Stimulated activated naive CD4-positive, alpha-beta T cell treated with Interleukin-2 at 50 U/mL for 16 hours (primary cell): ENCODE measurements around the gene MYO5A.
"Not testable (repeated sequence)": the region's sequence is repeated elsewhere in the genome, so short reads cannot be mapped to it uniquely, and the experiment has no call there.

Experiments
- DNase-seq: peaks from one replicate; lab custom pipeline; 2025; lab: John Stamatoyannopoulos, UW

MYO5A gene

DNA sequence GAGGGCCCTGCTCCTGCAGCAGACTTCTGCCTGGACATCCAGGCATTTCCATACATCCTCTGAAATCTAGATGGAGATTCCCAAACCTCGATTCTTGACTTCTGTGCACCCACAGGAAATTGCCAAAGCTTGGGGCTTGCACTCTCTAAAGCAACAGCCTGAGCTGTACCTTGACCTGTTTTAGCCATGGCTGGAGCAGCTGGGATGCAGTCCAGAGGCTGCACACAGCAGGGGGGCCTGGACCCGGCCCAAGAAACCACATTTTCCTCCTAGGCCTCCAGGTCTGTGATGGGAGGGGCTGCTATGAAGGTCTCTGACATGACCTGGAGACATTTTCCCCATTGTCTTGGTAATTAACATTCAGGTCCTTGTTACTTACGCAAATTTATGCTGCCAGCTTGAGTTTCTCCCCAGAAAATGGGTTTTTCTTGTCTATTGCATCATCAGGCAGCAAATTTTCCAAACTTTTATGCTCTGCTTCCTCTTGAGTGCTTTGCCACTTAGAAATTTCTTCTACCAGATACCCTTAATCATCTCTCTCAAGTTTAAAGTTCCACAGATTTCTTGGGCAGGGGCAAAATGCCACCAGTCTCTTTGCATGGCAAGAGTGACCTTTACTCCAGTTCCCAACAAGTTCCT, 11.8 kb upstream of the MYO5A start:
- no peak for DNase-seq

DNA sequence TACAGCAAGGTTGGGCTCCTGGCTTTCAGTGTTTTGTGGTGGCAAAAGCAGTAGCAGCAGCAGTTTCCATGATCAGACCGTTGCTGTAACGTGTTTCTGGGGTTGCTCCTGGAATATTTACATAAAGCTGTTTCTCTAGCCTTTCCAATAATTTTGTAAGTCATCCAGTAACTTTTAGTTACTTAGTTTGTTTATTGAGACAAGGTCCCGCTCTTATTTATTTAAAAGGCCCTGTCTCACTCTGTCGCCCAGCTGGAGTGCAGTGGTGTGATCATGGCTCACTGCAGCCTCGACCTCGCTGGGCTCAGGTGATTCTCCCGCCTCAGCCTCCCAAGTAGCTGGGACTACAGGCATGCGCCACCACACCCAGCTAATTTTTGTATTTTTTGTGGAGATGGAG, 8.8 kb upstream of the MYO5A start:
- no peak for DNase-seq

DNA sequence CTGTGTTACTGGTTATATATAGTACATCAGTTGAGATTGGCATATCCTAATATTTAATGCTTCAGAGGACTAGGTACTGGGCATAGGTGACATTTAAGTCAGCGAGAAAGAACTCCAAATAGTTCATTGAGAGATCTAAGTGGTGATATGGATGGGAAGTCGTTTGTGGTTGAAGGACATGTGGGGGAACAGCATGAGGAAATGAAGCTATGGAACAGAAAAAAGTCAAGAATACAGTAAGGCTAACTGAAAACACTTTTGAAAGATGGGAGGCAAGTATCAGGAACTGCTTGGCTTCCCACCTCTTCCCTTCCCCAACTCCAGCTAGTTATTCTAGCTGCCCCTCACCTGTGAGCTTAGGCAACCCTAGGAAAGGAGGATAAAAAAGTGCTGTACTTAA, 3.7 kb upstream of the MYO5A start:
- no peak for DNase-seq

DNA sequence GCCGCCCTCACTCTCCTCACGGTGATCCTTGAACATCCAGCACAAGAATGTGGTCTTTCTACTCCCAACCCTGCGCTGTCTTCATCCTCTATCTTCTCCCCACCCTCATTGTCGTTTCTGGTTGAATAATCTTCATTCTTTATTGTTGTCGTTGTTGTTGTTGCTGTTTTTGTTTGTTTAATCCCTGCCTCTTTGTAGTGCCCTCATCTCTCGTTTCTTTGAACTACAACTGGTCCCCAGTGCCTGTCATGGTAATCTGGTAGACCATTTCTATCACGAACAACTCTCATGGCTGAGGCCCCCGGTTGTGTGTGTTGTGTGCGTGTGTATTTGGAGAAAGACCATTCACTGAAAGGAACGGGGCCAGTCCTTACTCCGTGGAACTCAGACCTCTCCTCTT, 1.3 kb upstream of the MYO5A start:
- DNase-seq = no peak

DNA sequence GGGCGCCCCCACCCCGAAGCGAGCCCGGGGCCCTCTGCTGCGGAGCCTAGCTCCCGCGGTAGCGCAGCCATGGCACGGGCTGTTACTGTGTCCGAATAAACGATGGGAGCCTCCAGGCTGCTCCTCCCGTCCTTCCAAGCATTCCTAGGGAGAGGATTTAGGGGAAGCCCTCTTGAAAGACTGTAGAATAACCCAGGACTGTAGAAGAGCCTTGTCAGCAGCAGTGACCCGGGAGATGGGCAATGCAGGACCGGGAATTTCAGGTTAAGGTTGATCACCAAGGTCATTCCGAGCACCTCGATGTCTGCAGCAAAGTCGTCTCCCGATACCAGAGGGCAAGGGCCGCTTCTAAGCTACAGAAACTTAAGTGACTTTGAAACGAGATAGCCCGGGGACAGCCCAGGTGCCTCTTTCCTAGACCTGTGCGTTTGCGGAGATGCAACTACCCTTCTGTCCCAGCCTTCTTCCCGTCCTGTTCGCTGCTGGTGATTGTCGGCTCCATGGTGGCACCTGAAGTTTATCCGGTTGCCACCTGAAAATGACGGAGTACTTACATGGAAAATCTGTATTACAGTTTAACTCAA, 753 bp upstream of the MYO5A start:
- DNase-seq = no peak

DNA sequence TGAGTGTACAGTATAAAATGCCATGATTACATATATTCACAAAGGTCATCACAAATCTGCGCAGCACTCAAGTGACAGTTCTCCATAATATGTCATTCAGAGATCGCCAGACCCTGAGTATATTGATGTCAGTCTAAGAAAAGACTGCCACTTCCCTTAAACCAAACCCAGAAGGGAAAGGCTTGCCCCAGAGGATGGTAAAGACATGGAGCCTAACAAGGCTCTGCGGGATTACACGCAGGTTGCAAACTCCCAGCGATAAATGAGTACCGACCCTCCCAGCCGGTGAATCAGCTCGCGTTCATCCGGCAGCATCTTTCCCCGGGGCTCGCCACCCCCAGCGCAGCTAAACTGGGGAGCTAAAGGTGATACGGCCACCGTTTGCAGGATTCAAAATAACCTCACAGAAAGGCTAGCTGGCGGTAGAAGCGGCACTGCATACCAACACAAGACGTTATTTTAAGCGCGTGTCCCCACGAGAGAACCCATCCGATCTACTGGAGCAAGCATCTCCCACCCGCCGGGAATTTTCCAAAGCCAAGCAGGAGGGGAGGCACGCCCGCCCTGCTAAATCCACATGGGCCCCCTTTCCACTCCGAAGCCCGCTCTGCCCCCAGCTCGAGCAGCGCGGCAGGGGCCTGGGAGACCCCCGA, 643 bp downstream of the MYO5A start:
- peak; percentile 47 for DNase-seq

DNA sequence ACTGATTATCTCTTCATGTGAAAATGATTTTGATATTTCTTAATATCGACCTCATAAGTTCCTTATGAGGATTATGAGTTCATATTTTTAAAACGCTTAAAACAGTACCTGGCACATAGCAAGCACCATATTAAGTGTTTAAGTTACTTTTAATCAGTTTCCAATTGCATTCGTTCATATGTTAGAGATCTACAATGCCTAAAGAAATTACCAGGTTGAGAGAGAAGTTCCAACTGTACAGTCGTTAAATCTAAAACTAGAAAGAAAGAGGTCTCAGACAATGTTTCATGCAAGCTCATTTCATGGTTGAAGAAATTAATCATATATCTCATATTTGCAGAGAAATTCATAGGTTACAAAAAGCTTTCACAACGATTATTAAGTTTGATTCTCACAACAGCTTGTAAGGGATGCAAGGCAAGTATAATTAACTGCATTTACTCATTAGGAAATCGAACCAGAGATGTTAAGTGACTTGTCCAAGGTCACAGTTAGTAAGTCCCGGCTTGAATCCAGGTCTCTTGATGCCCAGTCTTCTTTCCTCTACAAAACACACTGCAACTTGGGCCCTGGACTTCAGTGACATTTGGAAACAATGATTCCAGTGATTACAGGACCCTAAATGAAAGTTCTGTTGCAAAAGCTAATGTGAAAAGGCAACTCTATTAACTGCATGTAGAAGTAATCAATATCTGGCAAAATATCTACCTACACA, 1.3 kb downstream of the MYO5A start:
- no peak for DNase-seq

DNA sequence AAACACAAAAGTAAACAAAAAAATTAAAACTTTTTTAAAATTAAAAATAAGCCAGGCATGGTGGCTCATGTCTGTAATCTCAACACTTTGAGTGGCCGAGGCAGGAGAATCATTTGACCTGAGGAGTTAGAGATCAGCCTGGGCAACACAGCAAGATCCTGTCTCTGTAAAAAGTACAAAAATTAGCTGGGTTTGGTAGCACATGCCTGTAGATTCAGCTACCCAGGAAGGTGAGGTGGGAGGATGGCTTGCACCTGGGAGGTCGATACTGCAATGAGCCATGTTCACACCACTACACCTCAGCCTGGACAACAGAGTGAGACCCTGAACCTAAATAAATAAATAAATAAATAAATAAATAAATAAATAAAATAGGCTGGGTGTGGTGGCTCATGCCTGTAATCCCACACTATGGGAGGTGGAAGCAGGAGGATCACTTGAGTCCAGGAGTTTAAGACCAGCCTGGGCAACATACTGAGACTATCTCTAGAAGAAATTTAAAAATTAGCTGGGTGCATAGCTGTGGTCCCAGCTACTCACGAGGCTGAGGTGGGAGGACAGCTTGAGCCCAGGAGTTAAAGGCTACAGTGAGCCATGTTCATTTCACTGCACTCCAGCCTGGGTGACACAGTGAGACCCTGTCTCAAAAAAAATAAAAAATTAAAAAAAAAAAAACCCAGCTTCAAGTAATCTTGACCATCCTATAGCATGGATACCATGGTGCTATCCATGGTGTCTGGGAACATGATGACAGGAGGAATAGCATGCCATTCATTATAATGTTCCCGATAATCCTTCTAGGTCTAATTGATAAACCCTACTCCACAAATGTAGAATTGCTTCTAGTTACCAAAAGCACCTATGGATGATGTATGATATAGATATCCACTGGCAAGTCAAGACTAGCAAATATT, 4.2 kb downstream of the MYO5A start:
- no peak for DNase-seq

DNA sequence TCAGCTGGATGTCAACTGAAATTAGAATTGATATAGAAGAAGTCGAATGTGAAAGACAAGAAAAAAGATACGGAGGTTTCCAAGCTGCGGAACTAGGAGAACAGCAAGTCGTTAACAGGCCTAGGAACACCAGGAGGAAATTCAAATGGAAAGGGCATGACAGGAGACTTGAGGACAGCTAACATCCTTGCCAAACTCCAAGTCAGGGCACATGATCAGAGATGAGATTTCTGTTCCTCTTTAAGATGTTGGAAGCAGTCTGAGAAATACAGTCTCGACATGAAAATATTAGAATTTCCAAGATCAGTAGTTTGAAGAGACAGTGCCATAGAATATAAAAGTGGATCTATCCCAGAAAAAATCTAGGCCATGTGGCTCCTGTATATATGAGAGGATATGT, 5.0 kb downstream of the MYO5A start:
- DNase-seq = no peak

DNA sequence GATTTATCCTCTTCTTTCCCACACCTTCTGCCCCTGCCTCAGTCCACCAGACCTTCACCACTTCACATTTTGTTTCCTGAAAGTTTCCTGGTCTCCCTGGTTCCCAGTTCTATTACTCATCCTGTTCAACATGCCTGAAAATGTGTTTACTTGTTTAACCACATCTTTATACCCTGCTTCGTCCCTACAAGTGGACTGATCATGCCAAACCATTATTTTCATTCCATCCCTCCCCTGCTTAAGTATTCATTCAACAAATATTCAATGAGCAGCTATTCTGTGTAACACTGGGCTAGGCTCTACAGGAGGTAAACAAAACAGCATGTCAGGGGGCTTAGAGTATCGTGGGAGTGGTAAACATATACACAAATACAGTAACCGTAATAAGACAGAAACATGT, 5.5 kb downstream of the MYO5A start:
- no peak for DNase-seq

DNA sequence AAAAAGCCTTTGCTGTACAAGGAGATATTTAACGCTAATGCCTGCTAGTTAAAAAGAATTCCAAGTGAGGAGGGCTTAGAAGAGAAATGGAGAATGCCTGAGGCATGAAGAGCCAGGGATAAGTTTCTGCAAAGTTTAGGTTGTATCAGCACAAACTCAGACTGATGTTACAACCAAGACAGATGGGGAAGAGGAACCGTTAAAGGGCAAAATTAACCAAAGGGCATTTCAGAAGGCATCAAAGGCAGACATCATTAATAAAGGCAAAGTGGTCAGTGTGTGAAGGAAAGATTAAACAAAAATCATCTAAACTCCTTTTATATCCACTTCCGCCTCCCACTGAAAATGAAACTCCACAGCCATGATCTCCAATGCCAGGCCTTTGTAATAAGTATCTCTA, 7.0 kb downstream of the MYO5A start:
- DNase-seq = no peak

DNA sequence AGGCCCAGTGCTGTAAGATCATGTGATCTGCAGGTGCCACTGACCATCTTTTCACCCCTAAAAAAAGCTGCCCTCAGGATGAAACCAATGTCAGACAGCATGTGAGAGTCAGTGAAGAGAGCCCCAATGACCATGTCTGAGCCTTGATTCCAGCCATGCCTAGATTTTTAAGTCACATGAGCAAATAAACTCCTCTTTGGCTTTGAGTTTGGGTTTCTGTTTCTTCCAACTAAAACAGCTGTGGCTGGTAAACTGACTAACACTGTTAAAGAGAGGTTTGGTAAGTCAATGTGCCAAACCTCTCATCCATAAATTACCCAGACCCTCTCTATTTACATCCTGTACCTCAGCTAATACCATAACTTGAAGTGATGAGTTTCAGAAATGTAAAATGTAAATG, 8.3 kb downstream of the MYO5A start:
- no peak for DNase-seq

DNA sequence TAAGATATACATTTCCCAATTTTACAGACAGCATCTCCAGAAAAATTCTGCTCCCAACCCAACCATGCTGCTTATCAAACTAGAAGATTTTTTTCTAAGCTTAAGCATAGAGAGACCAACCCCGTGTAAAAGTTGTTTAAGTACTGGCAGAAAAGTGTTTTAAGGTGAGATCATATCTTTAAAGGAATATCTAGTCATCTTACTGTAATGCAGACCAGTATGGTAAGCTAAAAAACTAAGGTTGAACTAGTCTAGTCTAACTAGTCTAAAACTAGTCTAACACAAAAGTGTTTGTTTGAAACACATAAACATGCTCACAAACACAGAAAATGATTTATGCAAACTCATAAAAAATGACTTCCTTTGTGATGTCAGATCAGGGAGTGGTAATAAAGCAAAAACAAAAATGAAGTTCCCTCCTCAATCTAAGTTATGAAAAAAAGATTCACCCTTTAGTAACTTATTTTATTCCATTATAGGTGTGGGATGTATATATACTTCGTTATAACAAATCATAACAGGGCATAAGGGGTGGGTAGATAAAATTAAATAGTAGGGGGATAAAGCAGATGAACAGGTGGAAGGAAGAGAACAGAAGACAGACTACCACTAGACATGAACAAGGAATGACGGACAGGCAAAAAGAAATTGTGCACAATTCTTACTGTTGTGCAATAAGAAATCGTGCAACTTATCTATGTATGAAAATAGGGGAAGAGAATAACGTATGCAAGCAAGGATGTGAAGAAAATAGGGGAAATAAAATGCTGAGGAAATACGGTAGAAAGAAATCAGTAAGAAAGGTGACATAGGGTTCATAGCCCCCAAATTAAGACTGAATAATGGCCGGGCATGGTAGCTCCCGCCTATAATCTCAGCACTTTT, 10.0 kb downstream of the MYO5A start:
- no peak for DNase-seq

DNA sequence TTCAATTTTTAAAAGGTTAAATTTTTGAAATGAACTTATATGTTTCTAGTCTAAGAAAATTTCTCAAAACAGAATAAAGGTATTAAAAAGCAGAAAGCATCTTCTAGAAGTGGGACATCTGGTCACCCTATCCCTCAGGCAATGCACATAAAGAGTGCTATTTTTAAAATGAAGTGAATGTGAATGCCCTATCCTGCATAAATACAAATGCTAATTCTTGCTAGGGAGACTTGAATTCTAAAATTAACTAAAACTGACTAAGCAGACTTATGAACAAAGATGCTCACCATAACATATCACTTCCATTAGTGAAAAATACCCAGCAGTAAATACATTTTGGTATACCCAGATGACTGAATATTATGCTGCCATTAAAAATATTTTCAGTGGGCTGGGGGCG, 11.7 kb downstream of the MYO5A start:
- DNase-seq = no peak

DNA sequence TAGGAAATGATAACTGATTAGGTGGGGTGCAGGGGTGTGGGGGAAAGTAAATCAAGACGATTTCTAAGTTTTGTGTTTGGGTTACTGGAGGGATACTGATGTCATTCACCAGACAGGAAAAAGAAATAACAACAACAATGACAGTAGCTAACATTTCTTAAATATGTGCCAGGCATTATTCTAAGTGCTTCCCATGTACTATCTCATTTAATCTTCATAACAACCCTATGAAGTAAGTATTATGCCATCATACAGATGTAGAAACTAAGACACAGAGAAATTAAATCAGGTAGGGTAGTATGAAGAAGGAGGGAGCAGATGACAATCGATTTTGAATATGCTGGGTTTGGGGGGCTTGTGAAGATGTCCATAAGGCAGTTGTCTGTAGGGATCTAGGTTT, 13.3 kb downstream of the MYO5A start:
- DNase-seq = no peak

DNA sequence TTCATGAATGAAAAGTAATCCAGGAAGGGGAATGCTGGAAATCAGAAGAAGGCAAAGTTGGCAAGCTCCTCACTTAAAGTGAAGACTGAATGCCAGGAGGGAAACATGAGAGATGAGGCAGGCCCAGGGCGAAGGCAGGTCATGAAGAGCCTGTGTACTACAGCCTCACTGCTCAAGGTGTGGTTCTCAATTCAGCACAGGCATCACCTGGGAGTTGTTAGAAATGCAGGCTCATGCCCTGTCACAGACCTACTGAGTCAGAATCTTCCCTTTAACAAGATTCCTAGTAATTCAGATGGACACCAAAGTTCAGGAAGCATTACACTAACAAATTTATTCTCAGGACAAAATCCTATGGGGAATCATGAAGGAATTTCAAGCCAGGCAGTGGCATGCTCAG, 14.2 kb downstream of the MYO5A start:
- DNase-seq = no peak

DNA sequence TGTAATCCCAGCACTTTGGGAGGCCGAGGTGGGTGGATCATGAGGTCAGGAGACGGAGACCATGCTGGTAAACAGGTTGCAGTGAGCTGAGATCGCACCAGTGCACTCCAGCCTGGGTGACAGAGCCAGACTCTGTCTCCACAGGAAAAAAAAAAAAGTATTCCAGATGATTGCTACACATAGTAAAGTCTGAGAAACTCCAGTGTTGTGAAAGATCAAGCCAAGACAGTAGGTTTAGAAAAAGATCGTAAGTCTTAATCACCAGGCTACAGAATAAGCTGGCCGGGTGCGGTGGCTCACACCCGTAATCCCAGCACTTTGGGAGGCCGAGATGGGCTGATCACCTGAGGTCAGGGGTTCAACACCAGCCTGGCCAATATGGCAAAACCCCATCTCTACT, 15.8 kb downstream of the MYO5A start:
- DNase-seq = not testable (repeated sequence)

DNA sequence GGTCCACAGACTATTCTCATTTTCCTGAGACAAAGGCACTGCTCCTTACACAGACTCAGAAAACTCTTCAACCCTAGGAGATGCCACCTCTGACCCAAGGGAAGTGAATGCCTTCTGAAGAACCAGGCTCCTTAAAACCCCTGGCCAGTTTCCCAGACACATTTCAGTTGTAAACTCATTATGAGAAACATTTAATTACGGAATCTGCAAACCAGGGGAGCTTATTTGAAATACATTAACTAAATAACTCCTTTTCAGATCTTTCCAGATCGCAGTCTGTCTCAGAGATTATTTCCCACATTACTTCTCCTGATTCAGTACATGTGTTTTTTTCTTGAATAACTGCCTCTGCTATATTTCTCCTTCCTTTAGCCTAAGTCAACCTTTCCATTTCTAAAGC, 17.6 kb downstream of the MYO5A start:
- no peak for DNase-seq

DNA sequence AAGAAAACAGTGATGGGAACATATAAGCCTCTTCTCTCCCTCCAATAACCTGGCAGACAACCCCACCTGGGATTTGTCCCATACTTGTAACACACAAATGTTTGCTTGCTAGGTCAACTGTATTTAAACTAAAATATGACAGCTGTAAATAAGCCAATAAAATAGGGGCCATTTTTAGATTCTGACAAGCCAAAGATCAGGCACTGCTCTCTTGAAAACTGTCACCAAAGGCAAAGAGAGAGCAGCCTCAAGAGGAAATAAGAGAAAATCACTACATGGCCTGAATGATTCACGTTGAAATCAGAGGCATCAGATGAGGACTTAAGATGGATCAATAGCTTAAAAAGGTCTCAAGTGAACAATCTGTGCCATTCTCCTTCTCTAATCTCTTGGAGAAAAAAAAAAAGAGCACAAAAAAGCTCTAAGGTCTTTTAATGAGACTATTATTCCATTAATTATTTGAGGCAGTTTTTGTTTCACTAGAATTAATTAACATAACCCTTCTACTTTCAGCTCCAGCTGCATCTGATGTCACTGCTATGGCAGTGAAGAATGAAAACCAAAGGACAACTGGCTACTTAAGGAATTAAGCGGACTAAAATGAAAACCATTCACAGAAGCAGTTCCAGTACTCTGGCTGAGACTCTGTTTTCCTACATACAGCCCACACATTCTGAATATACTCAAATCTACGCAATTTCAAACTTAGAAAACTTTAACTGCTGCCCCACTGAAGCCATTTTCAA, 19.0 kb downstream of the MYO5A start:
- DNase-seq = no peak

DNA sequence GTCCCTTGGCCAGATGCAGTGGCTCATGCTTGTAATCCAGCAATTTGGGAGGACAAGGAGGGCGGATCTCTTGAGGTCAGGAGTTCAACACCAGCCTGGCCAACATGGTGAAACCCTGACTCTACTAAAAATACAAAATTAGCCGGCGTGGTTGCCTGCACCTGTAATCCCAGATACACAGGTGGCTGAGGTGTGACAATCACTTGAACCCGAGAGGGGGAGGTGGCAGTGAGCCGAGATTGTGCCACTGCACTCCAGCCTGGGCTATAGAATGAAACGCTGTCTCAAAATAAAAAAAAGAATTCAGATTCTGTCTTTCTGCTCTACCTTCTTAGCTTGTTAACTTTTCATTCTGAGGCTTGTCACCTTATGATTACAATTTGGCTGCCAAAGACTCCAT, 22.1 kb downstream of the MYO5A start:
- DNase-seq = no peak
